Neural progenitor cell (in vitro differentiated cells): ENCODE data around the gene ACBD3.

ENCODE experiments used
- CTCF ChIP-seq: fragments of 200-600 bp; sonication (generic); IDR thresholded peaks from 2 replicates; pipeline ENCODE4 v1.5.1; 2017; ENCODE audit warnings: antibody characterized with exemption, mild to moderate bottlenecking
- EZH2 ChIP-seq: fragments of 200-600 bp; sonication (generic); IDR thresholded peaks from 2 replicates; pipeline ENCODE4 v1.6.1; 2017; ENCODE audit warnings: antibody characterized with exemption, mild to moderate bottlenecking, moderate library complexity

GRCh38 chr1:226162898-226163297 is 23.6 kb downstream of the ACBD3 start:
- TF ChIP-seq CTCF (no peak), EZH2 (no peak)
